Measurements from ENCODE around the gene SLC34A3. TPM values are rescaled to one million over a fixed set of nuclear protein-coding genes. Genes with fewer than 3 reads are reported as not detected.

SLC34A3 gene
- total and polyA plus RNA-seq, 2 of the 8 experiments (the other 6 are each of a cell fraction or from before 2014, with no cell fraction given) = 0.08 TPM; not detected in 1

- no peak for TF ChIP-seq CHD7 (IDR thresholded peaks at IDR 0.05; ENCODE audit: insufficient replicate concordance, low read length)
- no peak for TF ChIP-seq EP300 (IDR thresholded peaks at IDR 0.05; ENCODE audit: borderline replicate concordance in 1 of 2, low read depth in 2 of 2, low read length in 2 of 2)
- TF ChIP-seq SP1 (IDR thresholded peaks at IDR 0.05; ENCODE audit: low read depth, low read length) = no peak
- TF ChIP-seq CEBPB (IDR thresholded peaks at IDR 0.05; ENCODE audit: low read depth, low read length) = no peak
- no peak for TF ChIP-seq TCF12 (IDR thresholded peaks at IDR 0.05; ENCODE audit: low read depth, low read length)
- no peak for TF ChIP-seq CTCF (IDR thresholded peaks at IDR 0.05; ENCODE audit: control extremely low read depth in 1 of 3, insufficient read depth in 1 of 3, low read depth in 1 of 3, low read length in 3 of 3)
- TF ChIP-seq GTF2F1 (IDR thresholded peaks at IDR 0.05; ENCODE audit: borderline replicate concordance, low read depth, low read length) = no peak
Measured at GRCh38 chr9:137266585-137267453, 36.1 kb downstream of the SLC34A3 start (continued).

All from H1 (cell line).